ENCODE data around the gene DNAJC25. TPM values are rescaled to one million over a fixed set of nuclear protein-coding genes. Genes with fewer than 3 reads are reported as not detected.
A peak's percentile ranks its signal among the peaks of the same experiment; 100 is the strongest.

DNAJC25 gene
- total RNA-seq, 1 experiment from 2014 or later = 7.9 TPM

DNA sequence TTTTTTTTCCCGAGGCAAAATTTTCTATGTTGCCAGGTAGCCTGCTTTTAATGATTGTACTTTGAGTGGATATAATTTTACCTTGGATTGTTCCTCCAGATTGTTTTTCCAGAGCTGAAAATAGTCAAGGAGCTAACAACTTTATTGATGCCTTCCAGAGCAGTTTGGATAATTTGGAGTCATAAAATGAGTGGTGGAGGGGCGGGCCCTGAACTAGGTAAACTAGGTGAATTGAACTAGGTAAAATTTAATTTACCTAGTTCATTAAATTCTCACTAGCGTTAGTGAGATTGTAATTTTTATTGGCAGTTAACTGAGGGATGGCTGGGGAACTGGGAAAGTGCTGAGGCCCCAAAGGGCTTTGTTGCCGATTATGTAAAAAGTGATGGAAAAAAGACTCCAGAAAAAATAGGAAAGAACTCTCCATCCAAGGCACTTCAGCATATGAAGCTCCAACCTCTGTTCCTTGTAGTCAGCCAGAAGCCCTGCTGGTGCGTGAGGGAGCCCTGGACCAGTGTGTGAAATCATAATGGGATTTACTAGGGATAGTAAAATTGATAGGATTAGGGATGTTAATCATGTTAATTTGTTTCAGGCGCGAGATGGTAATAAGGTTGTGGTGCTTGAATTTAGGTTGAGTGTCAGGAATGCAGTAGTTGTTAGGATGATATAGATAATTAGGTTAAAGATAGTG, 1.7 kb downstream of the DNAJC25 start:
- TF ChIP-seq, protein P1, sequence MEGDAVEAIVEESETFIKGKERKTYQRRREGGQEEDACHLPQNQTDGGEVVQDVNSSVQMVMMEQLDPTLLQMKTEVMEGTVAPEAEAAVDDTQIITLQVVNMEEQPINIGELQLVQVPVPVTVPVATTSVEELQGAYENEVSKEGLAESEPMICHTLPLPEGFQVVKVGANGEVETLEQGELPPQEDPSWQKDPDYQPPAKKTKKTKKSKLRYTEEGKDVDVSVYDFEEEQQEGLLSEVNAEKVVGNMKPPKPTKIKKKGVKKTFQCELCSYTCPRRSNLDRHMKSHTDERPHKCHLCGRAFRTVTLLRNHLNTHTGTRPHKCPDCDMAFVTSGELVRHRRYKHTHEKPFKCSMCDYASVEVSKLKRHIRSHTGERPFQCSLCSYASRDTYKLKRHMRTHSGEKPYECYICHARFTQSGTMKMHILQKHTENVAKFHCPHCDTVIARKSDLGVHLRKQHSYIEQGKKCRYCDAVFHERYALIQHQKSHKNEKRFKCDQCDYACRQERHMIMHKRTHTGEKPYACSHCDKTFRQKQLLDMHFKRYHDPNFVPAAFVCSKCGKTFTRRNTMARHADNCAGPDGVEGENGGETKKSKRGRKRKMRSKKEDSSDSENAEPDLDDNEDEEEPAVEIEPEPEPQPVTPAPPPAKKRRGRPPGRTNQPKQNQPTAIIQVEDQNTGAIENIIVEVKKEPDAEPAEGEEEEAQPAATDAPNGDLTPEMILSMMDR (conservative IDR thresholded peaks at IDR 0.05) = no peak
- no peak for TF ChIP-seq EZH2 (IDR thresholded peaks at IDR 0.05; ENCODE audit: low read depth)
- DNase-seq = no peak
- no peaks in the 10 kb centered on the region for H3K27me3 ChIP-seq (ENCODE audit: insufficient read depth, low read depth)
- H2AFZ ChIP-seq = no peak overlapping the region
- 0 out of 2 replicates have a peak, but pooled peaks cover 8% of the 10 kb centered on the region for H3K36me3 ChIP-seq (ENCODE audit: low read depth)
- intact Hi-C loops (cut with micrococcal nuclease; ENCODE audit: unreplicated experiment) = no loop called here
- H3K79me2 ChIP-seq (ENCODE audit: low read depth) = peaks cover 66% of the 10 kb centered on the region
- BruUV-seq (replicated peaks) = no TSS peak
- peak overlapping the region; percentile 73 for H3K4me3 ChIP-seq
- H3K4me1 ChIP-seq (replicated peaks; ENCODE audit: insufficient read depth) = peaks cover 36% of the 10 kb centered on the region
- H4K20me1 ChIP-seq (ENCODE audit: insufficient read depth) = peaks cover 43% of the 10 kb centered on the region
- peaks cover 19% of the 10 kb centered on the region for H3F3A ChIP-seq (ENCODE audit: insufficient read depth, low read depth)
- H3K9me3 ChIP-seq (ENCODE audit: insufficient read depth, low read depth) = peaks cover 2% of the 10 kb centered on the region; the same call in 1 of the 2 replicates
- no peaks in the 10 kb centered on the region for H3K9me2 ChIP-seq (ENCODE audit: insufficient read depth)
- peak overlapping the region; percentile 86 for H3K4me2 ChIP-seq
- CTCF ChIA-PET = interaction anchor here (0.7 kb wide), 1 partner anchor 255 kb away, joined by 4 read pairs; no protein-coding TSS in a partner anchor
- H3K27ac ChIP-seq = no peak overlapping the region
- POLR2A ChIA-PET (ENCODE audit: unreplicated experiment) = interaction anchor here (0.5 kb wide), 1 partner anchor 59 kb away, joined by 4 read pairs; no protein-coding TSS in a partner anchor

DNA sequence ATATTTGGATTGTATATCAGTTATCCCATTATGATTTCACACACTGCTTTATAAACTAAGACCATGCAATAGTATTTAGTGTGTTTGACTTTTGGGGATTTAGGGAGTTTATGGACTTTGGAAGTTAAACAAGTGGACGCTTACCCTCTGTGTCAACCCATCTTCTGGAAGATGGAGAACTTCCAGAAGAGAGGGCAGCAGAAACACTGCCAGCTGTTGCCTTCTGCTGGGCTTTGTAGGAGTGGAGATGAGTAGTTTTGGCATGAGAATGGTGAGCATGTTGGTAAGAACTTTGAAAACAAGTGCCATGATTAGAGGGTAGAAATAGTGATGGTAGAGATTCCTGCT, 2.2 kb downstream of the DNAJC25 start:
- no peak overlapping the region for H3K27ac ChIP-seq
- H3K27me3 ChIP-seq (ENCODE audit: insufficient read depth, low read depth) = no peaks in the 10 kb centered on the region
- no peaks in the 10 kb centered on the region for H3K9me2 ChIP-seq (ENCODE audit: insufficient read depth)
- H4K20me1 ChIP-seq (ENCODE audit: insufficient read depth) = peaks cover 46% of the 10 kb centered on the region
- DNase-seq = no peak
- ChIA-PET CTCF (no interaction called here), POLR2A (ENCODE audit: unreplicated experiment) (interaction anchor here (0.5 to 0.6 kb wide), 2 partner anchors 34 to 59 kb away, joined by 3 to 4 read pairs; partner anchors contain the start of gene PTGR1)
- H3K79me2 ChIP-seq (ENCODE audit: low read depth) = peaks cover 71% of the 10 kb centered on the region
- H2AFZ ChIP-seq = no peak overlapping the region
- H3K9me3 ChIP-seq (ENCODE audit: insufficient read depth, low read depth) = peaks cover 2% of the 10 kb centered on the region; the same call in 1 of the 2 replicates
- no TSS peak for BruUV-seq (replicated peaks)
- peak overlapping the region; percentile 86 for H3K4me2 ChIP-seq
- 0 out of 2 replicates have a peak, but pooled peaks cover 12% of the 10 kb centered on the region for H3K36me3 ChIP-seq (ENCODE audit: low read depth)
- H3F3A ChIP-seq (ENCODE audit: insufficient read depth, low read depth) = peaks cover 24% of the 10 kb centered on the region
- peak overlapping the region; percentile 73; the same call in 1 of the 2 replicates for H3K4me3 ChIP-seq
- H3K4me1 ChIP-seq (replicated peaks; ENCODE audit: insufficient read depth) = peaks cover 42% of the 10 kb centered on the region
- no peak for TF ChIP-seq EZH2 (IDR thresholded peaks at IDR 0.05; ENCODE audit: low read depth)
- TF ChIP-seq, protein P1 (conservative IDR thresholded peaks at IDR 0.05) = no peak
- intact Hi-C loops (cut with micrococcal nuclease; ENCODE audit: unreplicated experiment) = no loop called here

DNA sequence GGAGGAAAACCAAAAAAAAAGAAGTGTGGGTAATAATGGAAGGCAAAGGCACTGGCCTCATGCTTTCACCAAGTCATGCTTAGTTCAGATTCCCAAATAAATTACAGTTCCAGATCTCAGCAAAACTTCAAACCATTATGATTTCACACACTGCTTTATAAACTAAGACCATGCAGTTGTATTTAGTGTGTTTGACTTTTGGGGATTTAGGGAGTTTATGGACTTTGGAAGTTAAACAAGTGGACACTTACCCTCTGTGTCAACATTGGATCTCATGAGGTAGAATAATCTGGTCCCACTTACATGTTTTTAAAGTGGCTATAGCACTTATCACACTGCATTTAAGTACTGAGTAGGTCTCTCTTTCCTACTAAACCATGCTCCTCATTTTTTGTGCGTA, 3.7 kb downstream of the DNAJC25 start:
- no peaks in the 10 kb centered on the region for H3K27me3 ChIP-seq (ENCODE audit: insufficient read depth, low read depth)
- ChIA-PET POLR2A (ENCODE audit: unreplicated experiment) (interaction anchor here (0.7 kb wide), 1 partner anchor 1018 kb away, joined by 6 read pairs; no protein-coding TSS in a partner anchor), CTCF (no interaction called here)
- H3K79me2 ChIP-seq (ENCODE audit: low read depth) = peaks cover 85% of the 10 kb centered on the region
- H3F3A ChIP-seq (ENCODE audit: insufficient read depth, low read depth) = peaks cover 26% of the 10 kb centered on the region
- H3K9me2 ChIP-seq (ENCODE audit: insufficient read depth) = no peaks in the 10 kb centered on the region
- BruUV-seq (replicated peaks) = no TSS peak
- no peak overlapping the region for H2AFZ ChIP-seq
- intact Hi-C loops (cut with micrococcal nuclease; ENCODE audit: unreplicated experiment) = no loop called here
- TF ChIP-seq, protein P1 (conservative IDR thresholded peaks at IDR 0.05) = no peak
- TF ChIP-seq EZH2 (IDR thresholded peaks at IDR 0.05; ENCODE audit: low read depth) = no peak
- H3K4me1 ChIP-seq (replicated peaks; ENCODE audit: insufficient read depth) = peaks cover 43% of the 10 kb centered on the region
- no peak for DNase-seq
- no peak overlapping the region for H3K27ac ChIP-seq
- peaks cover 2% of the 10 kb centered on the region; the same call in 1 of the 2 replicates for H3K9me3 ChIP-seq (ENCODE audit: insufficient read depth, low read depth)
- H3K4me2 ChIP-seq = peak overlapping the region; percentile 86; the same call in 1 of the 2 replicates
- peaks cover 52% of the 10 kb centered on the region for H4K20me1 ChIP-seq (ENCODE audit: insufficient read depth)
- H3K4me3 ChIP-seq = no peak overlapping the region
- 0 out of 2 replicates have a peak, but pooled peaks cover 12% of the 10 kb centered on the region for H3K36me3 ChIP-seq (ENCODE audit: low read depth)
